Hematopoietic multipotent progenitor cell treated with erythropoietin and hydrocortisone succinate and interleukin-3 and kit ligand, for 17 days (in vitro differentiated cells): ENCODE data around the gene ITGB1BP1.
"Not testable (repeated sequence)": the region's sequence is repeated elsewhere in the genome, so short reads cannot be mapped to it uniquely, and the experiment has no call there.

Experiments used
- DNase-seq: peaks from one replicate; pipeline ENCODE4 v3.0.0-alpha.2; 2015; ENCODE audit warnings: low spot score

Gene ITGB1BP1

DNA sequence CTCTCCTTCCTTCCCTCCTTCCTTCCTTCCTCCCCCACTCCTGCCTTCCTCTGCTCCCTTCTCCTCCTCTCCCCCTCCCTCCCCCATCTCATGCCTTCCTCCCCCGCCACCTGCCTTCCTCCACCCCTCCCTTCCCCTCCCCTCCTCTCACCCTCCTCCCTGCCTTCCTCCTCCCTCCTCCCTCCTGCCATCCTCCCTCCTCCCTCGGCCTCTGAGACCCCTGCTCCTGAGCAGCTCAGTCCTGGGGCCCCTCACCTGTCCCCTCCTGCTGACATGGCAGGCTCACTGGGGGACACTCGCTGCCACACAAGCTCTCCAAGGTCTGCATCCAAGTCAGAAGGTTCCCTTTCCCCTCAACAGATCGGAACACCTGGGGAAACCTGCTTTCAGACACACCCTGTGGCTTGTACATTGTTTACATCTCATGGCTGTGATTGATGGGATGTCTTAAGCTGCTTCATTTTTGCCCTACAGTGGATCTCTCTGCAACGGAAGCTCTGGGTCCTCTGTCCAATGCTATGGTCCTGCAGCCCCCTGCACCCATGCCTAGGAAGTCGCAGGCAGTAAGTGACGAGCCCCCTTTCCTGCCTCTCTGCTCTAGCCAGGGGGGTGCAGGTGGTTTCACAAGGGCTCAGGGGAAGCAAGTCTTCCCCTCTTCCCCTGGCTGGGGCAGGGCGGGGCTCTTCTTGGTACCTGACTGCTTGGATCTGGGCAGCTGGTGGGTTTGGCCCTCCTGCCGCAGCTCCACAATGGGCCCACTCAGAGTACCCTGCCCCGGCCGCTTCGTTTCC, 22.9 kb downstream of the ITGB1BP1 start:
- DNase-seq, result no peak

DNA sequence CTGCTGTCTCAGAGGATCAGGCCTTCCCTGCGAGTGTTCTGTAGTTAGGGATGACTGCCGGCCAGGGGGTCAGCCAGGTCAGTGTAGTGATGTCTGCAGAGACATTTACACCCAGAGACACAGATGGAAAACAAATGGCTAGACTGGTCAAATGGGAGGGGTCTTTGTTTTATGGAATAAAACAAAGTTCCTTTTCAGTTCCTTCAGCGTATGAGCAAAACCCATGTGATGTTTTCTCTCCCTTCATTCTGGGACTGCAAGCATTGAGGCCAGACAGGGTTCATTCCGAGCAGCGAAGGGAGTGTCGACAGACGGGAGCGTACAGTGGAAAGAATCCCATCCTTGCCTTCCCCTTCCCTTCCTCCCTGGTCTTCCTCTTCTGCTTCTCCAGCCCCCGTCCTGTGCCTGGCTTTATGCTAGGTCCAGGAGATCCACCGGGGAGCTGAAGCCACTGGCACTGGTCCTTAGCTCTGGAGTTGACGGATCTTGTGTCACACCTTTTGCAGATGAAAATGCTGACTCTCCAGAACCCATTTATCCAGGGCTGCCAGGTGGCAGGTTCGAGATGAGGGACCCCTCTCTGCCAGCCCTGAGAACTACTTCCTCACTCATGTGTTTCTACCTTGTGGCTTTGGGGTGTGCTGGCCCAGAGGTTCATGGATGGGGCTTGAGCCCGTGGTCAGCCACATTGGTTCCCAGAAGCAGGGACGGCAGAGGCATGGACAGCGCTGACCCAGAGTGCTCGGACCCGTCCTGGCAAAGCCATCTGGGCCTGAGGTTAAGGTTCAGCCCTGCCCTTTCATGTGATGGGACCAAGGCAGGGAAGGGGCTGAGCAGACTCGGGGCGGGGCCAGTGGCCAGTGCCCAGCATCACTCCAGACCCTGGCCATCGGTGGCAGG, 24.2 kb downstream of the ITGB1BP1 start:
- no peak for DNase-seq

DNA sequence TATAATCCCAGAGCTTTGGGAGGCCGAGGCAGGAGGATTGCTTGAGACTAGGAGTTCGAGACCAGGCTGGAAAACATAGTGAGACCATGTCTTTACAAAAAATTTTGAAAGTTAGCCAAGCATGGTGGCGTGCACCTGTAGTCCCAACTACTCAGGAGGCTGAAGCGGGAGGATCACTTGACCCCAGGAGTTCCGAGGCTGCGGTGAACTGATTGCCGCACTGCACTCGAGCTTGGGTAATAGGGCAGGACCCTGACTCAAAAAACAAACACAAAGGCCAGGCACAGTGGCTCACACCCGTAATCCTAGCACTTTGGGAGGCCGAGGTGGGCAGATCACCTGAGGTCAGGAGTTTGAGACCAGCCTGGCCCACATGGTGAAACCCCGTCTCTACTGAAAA, 25.1 kb downstream of the ITGB1BP1 start:
- not testable (repeated sequence) for DNase-seq

DNA sequence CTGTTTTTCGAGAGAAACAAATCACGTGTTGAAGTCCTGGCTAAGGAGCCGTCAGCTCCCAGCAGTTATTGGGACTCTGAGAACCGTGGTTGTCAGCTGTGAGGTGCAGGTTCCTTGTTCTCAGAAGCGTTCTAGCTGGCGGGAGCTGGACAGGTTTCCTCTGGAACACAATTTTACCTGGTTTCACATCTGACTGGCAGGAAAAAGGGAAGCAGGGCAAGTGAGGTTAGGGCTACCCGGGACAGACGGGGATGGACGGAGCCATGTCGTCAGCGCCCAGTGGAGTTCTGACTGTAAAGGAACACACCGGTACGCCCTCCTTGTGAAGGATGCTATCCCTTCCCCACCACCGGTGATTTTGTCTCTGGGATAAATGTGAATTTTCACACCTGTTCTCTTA, 26.1 kb downstream of the ITGB1BP1 start:
- no peak for DNase-seq

DNA sequence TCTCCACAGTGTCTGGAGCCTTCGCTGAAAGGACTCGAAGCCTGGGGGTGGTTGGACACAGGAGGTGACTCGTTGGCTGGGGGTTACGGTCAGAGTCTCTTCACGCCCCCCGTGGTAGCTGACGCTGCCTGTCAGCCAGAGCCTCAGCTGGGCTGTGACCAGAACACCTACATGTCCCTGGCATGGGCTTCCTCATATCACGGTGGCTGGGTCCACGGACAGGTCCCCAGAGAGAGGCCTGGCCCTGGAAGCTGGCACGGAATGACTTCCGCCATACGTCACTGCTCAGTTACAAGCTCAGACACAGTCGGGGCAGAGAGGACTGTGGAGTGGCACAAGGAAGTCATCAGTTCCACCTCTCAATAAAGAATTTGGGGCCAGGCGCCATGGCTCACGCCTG, 28.5 kb downstream of the ITGB1BP1 start:
- no peak for DNase-seq

DNA sequence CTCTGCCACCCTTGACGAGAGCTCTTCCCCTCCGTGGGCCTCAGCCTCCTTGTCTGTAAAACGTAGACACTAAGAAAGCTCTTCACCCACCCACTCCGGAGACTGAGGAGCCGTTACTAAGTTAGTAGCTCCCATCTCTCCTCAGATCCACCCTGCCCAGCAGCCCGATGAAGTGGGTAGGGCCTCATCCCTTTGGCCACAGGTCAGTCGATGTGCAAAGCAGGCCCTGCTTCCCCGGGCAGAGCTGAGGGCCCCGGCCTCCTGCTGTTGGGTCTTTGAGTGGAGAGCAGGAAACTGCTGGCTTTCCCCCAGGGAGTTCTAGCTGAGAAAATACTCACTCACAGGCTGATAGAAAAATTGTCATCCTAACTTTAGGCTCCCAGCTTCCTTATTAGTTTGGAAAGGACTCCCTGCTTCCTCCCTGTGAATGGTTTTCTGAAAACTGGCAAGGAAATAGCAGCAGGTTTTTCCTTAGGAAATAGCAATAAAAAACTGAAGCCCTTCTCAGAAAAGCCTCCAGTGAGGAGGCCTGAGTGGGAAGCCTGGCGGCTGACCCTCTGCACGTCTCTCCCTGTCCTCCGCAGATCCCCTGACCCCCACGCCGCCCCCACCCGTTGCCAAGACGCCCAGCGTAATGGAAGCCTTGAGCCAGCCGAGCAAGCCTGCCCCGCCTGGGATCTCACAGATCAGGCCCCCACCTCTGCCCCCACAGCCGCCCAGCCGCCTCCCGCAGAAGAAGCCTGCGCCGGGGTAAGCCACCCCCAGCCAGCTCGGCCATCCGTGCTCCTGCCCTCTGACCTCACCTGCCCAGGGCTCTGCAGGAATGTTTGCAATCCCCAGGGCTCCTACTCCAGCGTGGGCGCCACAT, 30.2 kb downstream of the ITGB1BP1 start:
- DNase-seq, result no peak

DNA sequence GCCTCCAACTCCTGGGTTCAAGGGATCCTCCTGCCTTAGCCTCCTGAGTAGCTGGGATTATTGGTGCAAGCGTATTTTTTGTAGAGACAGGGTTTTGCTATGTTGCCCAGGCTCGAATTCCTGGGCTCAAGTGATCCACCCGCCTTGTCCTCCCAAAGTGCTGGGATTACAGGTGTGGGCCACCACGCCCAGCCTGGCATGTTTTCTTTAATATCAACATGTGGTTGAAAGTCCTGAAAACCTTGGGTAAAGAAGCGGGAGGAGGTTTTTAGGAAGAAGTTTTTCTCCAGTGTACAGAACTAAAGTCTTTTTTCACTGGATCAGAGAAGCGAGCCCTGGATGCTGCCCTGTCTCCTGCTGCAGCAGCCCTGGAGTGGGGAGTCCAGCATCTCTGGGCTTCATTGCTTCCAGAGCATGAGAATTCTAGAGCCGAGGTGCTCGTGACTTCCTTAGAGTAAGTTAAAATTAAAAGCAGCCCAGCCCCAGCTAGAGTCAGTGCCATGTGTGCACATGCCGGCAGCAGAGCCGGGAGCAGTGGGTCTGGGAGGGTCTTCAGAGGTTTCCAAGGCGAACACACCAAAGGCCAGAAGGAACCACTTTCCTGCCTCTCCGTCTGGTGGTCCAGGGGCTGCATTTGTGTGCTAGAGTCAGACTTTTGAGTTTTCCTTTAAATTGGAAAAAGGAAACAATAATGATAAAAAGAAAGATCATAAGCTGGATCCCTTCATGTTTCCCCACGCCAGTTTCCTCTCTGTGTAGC, 31.2 kb downstream of the ITGB1BP1 start:
- no peak for DNase-seq

DNA sequence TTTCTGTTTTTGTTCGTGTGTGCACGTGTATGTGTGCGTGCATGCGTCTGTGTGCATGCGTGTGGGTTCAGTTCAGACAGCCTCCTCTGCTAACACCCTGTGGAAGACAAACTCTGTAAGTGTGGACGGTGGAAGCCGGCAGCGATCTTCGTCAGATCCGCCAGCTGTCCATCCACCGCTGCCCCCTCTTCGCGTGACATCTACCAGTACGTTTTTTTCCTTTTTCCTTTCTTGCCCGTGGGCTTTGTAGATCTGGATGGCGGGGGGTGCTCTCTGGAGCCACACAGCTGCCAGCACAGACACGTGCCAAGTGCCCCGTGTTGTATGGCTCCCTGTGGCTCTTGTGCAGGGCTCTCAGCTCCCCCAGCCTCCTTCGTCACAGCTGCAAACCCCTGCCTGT, 32.3 kb downstream of the ITGB1BP1 start:
- no peak for DNase-seq

DNA sequence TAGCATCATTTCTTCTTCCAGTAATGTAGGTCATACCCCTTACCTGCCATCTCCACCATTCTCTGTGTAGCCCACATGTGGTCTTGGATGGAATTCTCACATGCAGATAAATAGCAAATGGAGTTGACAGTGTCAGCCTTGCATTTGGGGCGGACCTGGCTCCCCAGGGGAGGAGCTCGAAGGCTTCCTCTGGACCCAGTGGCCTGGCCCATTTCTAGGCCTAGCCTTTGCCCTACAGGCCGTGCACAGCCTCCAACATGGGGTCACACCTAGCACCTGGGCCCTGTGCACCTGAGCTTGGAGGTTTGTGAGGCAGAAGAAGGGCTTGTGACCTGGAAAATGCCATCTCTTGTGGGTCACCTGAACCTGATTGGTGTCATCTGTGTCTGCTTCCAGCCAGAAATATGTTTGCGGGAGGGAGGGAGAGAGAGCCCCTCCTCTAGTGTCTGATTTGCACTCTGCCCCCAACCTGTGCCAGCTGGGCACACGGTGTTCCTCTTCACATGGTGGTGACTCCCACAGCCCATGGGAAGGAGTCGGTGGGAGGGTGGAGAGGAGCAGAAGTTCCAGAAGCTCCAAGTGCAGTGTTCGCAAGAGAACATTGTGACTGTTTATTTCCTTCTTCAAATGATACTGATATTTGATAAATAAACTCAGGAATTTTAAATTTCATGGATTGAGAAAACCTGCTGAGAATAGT, 33.0 kb downstream of the ITGB1BP1 start:
- no peak for DNase-seq

DNA sequence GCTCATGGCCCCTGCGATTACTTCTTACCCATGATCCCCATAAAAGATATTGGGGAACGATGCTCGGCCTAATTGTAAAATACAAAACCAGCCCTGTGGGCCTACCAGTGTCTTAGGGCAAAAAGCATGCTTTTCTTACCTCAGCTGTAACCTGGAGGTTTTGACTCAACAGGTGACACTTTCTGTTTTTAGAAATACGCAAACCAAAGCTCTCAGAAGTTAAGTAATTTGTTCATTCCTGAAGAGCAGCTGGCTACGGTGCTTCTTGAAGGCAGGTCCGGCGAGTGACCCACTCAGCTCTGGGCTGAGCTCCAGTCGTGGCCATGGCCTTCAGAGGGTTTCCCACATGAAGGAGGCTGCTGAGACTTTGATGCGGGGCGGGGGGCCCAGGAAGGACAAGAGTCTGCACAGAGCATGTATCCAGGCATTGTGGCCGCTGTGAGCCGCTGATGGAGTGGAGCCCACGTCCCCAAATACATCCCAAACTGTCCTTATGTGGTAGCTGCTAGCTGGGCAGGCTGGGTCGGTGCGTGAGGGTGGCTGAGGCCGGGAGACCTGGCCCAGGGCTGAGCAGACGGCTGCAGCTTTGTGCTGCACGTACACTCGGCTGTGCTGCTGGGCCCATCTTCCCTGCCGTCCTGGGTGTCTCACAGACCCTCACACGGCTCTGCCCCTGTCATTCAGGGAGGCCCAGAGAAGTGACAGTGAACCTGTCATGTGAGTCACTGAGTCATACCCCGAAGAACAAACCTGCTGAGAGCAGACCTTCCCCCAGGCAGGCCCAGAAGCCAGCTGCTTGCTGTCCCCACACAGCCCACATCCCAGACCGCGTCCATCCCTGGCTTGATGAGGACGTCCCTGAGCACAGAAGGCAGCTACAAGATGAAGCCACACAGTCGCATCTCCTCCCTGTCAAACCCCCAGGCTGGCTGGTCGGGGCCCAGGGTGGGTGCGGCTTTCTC, 34.1 kb downstream of the ITGB1BP1 start:
- DNase-seq, result no peak

DNA sequence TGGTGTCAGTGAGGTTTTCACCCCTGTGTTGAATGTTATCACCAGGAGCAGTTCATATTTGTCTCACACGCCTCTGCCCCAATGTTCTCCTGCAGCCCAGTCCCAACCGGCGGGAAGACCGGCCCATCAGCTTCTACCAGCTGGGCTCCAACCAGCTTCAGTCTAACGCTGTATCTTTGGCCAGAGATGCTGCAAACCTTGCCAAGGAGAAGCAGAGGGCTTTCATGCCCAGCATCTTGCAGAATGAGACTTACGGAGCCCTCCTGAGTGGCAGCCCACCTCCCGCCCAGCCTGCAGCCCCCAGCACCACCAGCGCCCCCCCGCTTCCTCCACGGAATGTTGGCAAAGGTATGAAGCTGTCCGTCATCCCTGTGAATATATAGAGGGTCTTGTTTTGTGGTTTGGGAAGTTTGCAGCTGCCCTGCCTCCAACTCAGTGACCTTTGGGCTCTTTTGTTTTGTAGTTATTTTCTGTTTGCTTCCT, 35.1 kb downstream of the ITGB1BP1 start:
- no peak for DNase-seq

DNA sequence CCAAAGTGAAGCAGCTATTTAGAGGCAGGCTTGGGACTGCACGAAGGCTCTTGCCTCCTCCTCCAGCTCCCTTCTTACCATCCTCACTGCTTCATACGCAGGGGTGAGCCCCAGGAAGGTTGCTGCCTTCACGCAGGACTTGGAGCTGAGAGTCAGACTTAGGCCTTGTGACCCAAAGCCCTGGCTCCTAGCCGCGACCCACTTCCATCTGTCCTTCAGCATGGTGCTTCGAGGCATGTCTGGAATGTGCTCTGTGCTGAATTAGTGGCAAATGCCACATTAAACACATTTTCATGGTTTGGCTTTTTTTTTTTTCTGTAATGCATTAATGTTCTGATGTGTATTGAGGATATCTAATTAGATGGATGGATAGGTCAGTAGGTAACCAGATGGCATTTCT, 37.5 kb downstream of the ITGB1BP1 start:
- no peak for DNase-seq

DNA sequence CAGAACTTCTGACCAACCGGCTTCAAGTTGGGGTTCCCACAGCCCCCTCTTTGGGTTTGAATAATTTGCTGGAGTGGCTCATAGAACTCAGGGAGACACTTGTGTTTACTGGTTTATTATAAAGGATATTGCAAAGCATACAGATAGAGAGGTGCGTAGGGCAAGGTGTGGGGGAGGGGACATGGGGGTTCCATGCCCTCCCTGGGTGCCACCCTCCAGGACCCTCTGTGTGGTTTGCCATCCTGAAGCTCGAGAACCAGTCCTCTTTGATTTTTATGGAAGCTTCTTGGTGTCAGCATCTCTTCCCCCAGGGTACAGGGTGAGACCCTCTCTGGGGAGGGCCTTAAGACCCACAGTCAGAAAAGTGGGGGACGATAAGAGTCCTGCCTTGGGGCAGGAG, 38.8 kb downstream of the ITGB1BP1 start:
- DNase-seq, result no peak

DNA sequence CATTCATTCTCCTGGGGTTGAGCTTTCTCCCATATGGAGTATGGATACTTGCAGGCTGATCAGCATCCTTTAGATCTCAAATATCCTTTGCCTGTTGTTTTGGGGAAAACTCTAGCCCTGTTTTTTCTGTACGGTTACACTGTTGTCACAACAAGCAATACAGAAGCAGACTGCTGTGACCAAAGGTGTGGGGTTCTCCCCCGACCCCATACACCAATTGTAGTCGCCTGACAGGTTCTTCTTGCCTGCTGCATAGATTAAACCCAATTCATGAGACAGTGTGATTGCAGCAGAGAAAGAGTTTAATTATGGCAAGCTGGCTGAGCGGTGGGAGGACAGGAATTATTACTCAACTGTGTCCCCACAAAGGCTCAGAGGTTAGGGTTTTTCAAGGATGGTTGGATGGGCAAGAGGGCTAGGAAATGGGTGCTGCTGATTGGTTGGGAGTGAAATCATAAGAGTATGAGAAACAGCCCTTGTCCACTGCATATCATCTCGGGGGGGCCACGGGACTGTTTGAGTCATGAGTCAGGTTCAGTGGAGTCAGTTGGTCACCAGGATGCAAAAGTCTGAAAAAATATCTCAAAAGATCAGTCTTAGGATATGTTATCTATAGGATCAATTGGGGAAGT, 40.6 kb downstream of the ITGB1BP1 start:
- DNase-seq, result no peak

DNA sequence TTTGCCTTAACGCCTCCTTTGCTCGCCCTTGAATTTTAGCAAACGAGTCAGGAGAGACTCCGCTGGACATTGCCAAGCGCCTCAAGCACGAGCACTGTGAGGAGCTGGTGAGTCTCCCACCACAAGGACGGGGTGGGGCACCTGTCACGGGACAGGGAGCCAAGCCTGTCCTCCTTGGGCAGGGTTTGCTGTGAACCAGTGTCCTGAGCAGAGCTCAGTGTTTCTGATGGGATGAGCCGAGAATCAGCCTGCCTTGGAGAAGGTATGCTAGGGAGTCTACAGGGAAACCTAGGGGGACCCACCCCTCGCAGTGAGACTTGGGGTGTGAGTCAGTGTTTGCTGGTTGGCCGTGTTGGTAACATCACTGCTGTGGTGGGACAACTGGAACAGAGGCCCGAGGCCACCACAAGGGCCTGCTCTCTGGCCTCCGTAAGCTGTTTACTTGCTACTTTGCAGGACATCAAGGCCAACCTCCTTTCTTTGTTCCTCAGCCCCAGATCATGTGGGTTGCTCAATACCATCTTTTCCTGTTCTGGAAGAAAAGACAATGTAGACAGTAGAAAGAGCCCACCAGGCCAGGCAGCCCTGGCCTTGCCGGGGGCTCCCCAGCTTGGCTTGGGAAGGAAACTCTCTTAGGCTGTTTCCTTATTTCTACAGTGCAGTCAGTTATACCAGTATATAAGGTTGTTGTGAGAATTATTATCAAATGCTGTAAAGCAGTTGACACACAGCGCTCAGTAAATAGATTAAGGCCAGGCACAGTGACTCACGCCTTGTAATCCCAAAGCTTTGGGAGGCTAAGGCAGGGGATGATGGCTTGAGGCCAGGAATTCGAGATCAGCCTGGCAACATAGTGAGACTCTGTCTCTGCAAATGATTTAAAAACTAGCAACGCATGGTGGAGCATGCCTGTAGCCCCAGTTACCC, 42.4 kb downstream of the ITGB1BP1 start:
- no peak for DNase-seq

DNA sequence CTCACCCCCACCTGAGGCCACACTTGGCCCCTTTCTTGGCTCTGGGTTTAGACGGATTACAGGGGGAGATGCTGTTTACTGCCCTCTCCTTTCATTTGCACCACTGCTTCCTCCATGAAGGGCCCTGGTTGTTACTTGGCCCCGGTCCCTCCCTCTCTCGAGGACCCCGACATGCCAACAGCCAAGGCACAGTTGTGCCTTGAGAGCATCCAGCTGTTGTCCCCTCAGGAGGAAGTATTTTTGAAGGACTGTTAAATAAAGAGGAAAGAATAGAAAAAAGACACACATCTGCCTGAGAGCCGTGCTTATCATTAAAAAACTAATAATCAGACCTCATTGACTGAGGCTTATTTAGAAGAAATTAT, 44.0 kb downstream of the ITGB1BP1 start:
- DNase-seq, result no peak

DNA sequence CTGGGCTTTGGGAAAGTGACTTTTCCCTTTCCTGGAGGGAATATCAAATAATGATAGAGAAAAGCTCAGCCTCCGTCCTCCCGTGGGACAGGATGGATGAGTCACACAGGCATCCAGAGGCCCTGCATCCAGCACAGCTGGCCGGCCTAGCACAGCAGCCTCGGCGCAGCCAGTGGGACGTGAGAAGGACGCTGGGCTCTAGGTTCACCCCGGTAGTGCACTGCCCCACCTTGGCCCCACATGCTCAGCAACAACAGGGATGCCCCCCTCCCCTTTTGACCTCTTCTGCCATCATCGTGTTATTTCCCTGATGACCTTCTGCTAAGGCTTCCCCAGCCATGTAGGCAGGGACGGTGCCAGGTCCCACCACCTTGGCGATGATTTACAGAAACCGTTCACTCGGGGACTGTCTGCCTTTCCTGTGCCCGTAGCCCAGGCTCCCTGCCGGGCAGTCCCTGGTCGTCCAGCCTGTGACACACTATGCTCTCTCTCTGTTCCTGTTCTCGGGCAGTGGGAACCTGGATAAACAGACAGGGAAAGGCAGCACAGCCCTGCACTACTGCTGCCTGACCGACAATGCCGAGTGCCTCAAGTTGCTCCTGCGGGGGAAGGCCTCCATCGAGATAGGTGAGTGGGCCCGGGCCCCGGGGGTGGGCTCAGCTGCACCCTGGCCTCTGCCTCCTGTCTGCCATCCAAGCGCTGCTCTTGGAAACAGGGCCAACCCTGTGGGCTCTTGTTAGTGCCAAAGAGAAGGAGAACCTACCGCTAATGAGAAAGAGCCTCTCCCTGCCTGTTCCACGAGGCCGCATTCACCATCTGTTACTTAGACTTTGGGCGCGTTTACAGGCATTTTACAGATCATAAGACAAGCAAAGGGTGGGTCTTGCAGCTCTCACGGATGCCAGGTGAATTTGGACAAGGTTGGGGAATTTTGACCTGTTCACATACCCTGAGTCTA, 44.6 kb downstream of the ITGB1BP1 start:
- no peak for DNase-seq
